Calu3 (cell line): ENCODE data around the gene VWF. TPM values are rescaled to one million over a fixed set of nuclear protein-coding genes. Genes with fewer than 3 reads are reported as not detected.

Experiments used
- BruUV-seq: library from RNA; stranded (reverse); fragments of 400-500 nt; replicated peaks from 2 replicates; lab custom pipeline; 2021; lab: Mats Ljungman, UMichigan
- CTCF ChIA-PET: fragments of 300-600 bp; sonication (Branson Sonifier 250); formaldehyde crosslinking; loops from one replicate; lab custom pipeline; 2022; ENCODE audit warnings: antibody characterized with exemption; lab: Charles Lee
- DNase-seq: peaks from one replicate; pipeline ENCODE4 v3.0.0; 2022
- H3K27ac Mint-ChIP-seq: one replicate; pipeline ENCODE4 v1.8.0; 2022; ENCODE audit warnings: mixed read lengths; ENCODE audit not compliant: unreplicated experiment
- H3K27me3 Mint-ChIP-seq: one replicate; pipeline ENCODE4 v1.8.0; 2022; ENCODE audit warnings: mixed read lengths; ENCODE audit not compliant: unreplicated experiment
- H3K36me3 Mint-ChIP-seq: one replicate; pipeline ENCODE4 v1.8.0; 2022; ENCODE audit warnings: mild to moderate bottlenecking, moderate library complexity, mixed read lengths; ENCODE audit not compliant: insufficient read depth, unreplicated experiment
- H3K4me1 Mint-ChIP-seq: one replicate; pipeline ENCODE4 v1.8.0; 2022; ENCODE audit warnings: mild to moderate bottlenecking, low read depth, mixed read lengths; ENCODE audit not compliant: unreplicated experiment
- H3K4me3 Mint-ChIP-seq: one replicate; pipeline ENCODE4 v1.8.0; 2022; ENCODE audit warnings: mild to moderate bottlenecking, low read depth, moderate library complexity, mixed read lengths; ENCODE audit not compliant: unreplicated experiment
- H3K9me3 Mint-ChIP-seq: one replicate; pipeline ENCODE4 v1.8.0; 2022; ENCODE audit warnings: low read depth, mixed read lengths; ENCODE audit not compliant: unreplicated experiment
- intact Hi-C: fragments of 100-400 bp; cut with micrococcal nuclease; formaldehyde crosslinking; loops from one replicate; pipeline ENCODE4 v1.10.0; 2022; ENCODE audit not compliant: unreplicated experiment
- total RNA-seq: library from RNA; stranded (reverse); gene quantifications from 2 replicates; pipeline ENCODE4 v1.2.3, GENCODE V29; 2022
- TF ChIP-seq, protein P1 (sequence below): fragments of 200-600 bp; IDR thresholded peaks from one replicate; pipeline ENCODE4 v1.8.0; 2022; ENCODE audit warnings: antibody characterized with exemption; ENCODE audit not compliant: unreplicated experiment

The VWF gene
- total RNA-seq, 1 experiment from 2014 or later: not detected

DNA sequence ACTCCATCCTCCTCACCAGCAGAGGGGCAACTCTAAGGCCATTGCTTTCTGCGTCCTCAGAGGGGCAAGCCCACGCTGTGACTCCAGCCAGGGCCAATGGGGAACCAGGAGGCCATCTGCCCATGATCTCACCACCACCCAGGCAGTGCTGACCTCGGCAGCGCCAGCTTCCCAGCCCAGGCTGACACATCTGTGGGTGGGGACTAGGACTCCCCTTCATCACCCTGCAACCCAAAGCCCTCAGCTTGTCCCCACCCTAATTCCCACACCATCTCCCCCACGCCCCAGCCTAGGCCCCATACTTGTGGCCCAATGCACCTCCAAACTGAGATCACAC, 58.6 kb downstream of the VWF start:
- Mint-ChIP-seq H3K4me1 (peaks cover 13% of the 10 kb centered on the region), H3K27ac (no peak overlapping the region), H3K27me3 (no peaks in the 10 kb centered on the region), H3K4me3 (no peak overlapping the region), H3K36me3 (peaks cover 5% of the 10 kb centered on the region), H3K9me3 (no peaks in the 10 kb centered on the region)
- CTCF ChIA-PET: interaction anchor here (0.7 to 2.5 kb wide), 7 partner anchors 19 to 219 kb away, joined by 3 to 10 read pairs (median 6); no protein-coding TSS in a partner anchor
- TF ChIP-seq, protein P1, sequence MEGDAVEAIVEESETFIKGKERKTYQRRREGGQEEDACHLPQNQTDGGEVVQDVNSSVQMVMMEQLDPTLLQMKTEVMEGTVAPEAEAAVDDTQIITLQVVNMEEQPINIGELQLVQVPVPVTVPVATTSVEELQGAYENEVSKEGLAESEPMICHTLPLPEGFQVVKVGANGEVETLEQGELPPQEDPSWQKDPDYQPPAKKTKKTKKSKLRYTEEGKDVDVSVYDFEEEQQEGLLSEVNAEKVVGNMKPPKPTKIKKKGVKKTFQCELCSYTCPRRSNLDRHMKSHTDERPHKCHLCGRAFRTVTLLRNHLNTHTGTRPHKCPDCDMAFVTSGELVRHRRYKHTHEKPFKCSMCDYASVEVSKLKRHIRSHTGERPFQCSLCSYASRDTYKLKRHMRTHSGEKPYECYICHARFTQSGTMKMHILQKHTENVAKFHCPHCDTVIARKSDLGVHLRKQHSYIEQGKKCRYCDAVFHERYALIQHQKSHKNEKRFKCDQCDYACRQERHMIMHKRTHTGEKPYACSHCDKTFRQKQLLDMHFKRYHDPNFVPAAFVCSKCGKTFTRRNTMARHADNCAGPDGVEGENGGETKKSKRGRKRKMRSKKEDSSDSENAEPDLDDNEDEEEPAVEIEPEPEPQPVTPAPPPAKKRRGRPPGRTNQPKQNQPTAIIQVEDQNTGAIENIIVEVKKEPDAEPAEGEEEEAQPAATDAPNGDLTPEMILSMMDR: no peak
- BruUV-seq: no TSS peak
- intact Hi-C loops: no loop called here
- no peak for DNase-seq

DNA sequence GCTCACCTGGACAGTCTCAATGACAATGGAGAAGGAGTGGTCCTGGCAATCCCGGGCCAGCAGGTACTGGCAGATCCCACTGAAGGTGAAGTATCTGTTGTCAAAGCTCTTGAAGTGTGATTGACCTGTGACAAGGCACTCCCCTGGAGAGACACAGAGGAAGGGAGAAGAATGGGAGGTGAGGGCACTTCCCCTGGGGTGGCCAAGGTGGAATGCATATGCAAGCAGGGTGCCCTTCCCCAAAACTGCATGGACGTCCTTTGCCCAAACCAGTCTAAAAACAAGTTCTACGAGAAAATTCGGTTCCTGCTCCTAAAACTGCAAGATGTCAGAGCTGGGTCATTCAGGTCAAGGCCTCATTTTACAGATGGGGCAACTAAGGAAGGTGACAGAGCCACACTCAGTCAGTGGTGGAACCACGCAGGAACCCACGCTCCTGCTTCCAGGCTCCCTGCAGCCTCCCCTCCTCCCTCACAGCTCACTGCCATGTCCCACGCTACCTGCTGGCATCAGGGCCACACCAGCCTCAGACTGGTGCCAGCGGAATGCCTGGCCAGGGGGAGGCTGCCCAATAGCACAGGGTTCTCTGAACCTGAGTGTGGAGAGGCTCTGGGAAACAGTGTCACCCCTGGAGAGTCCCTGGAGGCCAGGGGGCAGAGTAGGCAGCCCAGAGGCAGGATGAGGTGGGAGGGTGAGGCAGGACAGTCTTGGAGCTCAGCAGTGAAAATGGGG, 59.2 kb downstream of the VWF start:
- no peak overlapping the region for H3K27ac Mint-ChIP-seq
- H3K4me3 Mint-ChIP-seq: no peak overlapping the region
- CTCF ChIA-PET: interaction anchor here (0.7 to 2.5 kb wide), 6 partner anchors 20 to 220 kb away, joined by 3 to 10 read pairs (median 6); no protein-coding TSS in a partner anchor

DNA sequence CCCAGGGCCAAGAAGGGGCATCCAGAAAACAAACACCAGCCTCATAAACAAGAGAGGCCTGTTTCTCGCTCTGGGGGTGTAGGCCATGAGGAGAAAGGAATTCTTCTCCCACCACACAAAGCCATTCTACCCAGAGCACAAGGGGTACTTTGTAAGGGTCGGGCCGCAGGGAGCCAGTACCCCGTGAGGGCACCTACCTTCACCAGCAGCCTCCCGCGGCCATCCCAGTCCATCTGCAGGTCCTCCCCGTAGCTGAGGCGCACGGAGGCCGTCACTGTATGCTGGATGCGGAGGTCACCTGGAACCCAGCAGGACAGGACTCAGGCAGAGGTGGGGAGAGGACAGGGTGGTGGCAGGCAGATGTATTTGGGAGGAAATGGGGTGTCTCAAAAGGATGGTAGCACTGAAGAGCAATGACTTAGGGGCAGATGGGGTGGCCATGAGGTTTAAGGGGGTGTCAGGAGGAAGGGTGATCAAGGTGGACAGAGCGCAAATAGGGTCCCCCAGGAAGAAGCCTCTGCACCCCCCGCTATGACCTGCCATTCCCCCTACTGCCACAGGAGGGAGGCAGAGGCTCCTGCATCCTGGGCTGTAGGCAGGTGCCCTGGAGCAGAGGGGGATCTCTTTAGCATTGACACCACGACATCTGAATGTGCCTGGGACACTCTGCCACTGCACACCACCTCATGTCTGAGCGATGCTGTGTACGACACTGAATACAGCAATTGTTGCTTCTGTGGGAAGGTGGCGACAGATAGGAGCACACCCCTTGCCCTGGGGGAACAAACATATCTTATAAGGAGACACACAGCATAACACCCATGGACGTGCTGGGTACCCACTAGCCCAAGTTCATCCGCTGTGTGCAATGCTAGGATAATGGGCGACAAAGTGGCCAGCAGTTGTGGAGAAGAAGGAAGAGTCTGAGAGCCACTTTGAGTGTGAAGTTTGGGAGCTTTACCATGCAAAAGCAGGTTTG, 61.4 kb downstream of the VWF start:
- Mint-ChIP-seq H3K27me3 (peaks cover 21% of the 10 kb centered on the region), H3K9me3 (no peaks in the 10 kb centered on the region), H3K4me3 (no peak overlapping the region), H3K36me3 (no peaks in the 10 kb centered on the region), H3K27ac (no peak overlapping the region), H3K4me1 (peaks cover 13% of the 10 kb centered on the region)
- intact Hi-C loops: loop anchor here (1.0 kb wide), 2 partner anchors 131 to 222 kb away; no protein-coding TSS in a partner anchor
- BruUV-seq: no TSS peak
- TF ChIP-seq, protein P1: peak; percentile 94
- peak; percentile 76 for DNase-seq
- CTCF ChIA-PET: interaction anchor here (1.3 to 2.5 kb wide), 2 partner anchors 132 to 217 kb away, joined by 4 to 6 read pairs; no protein-coding TSS in a partner anchor

More for the DNA sequence above, 59.2 kb downstream of the VWF start:
- peaks cover 13% of the 10 kb centered on the region for H3K4me1 Mint-ChIP-seq
- peaks cover 3% of the 10 kb centered on the region for H3K27me3 Mint-ChIP-seq
- intact Hi-C loops: no loop called here
- BruUV-seq: no TSS peak
- H3K9me3 Mint-ChIP-seq: no peaks in the 10 kb centered on the region
- H3K36me3 Mint-ChIP-seq: peaks cover under 1% of the 10 kb centered on the region
- DNase-seq: no peak
- TF ChIP-seq, protein P1: no peak

DNA sequence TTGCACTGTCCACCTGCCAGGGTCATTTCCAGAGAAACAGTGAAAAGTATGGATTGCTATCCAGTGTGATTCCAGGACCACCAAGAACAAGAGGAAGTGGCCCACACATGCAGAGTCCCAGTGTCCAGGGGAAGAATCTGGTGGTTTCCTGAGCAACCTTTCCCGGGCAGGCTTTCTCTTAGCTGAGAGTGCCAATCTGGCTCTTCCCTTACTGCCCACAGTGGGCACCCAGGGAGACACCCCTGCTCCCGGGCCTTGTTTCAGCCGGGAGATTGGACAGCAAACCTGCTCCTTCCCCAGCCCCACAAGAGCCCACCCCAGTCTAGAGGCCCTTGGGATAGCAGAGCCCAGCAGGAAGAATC, 62.1 kb downstream of the VWF start:
- peaks cover 21% of the 10 kb centered on the region for H3K27me3 Mint-ChIP-seq
- H3K9me3 Mint-ChIP-seq: no peaks in the 10 kb centered on the region
- no peak overlapping the region for H3K27ac Mint-ChIP-seq
- intact Hi-C loops: no loop called here
- no peak overlapping the region for H3K4me3 Mint-ChIP-seq
- no peaks in the 10 kb centered on the region for H3K36me3 Mint-ChIP-seq
- TF ChIP-seq, protein P1: no peak
- DNase-seq: no peak
- CTCF ChIA-PET: no interaction called here
- BruUV-seq: no TSS peak
- H3K4me1 Mint-ChIP-seq: peaks cover 13% of the 10 kb centered on the region
